HepG2 (cell line): ENCODE data around the gene FSCN2. TPM values are rescaled to one million over a fixed set of nuclear protein-coding genes. Genes with fewer than 3 reads are reported as not detected.

Experiments
- ATAC-seq: fragments of 200-7000 bp; cut with Tn5 transposase; 3 replicates; pipeline ENCODE4 v1.9.1; 2020; ENCODE audit warnings: mild to moderate bottlenecking, moderate library complexity
- BruUV-seq: library from RNA; stranded (reverse); fragments of 400-500 nt; replicated peaks from 2 replicates; lab custom pipeline; 2021; lab: Mats Ljungman, UMichigan
- CTCF ChIA-PET: fragments of 300-600 bp; formaldehyde crosslinking; extraction: SDS; loops from one replicate; lab custom pipeline; 2021; ENCODE audit warnings: low total read pairs, inconsistent platforms, low intra/inter-chr PET ratio; lab: Yijun Ruan, JAX
- POLR2A ChIA-PET: fragments of 350-600 bp; sonication (Branson Sonifier 250); formaldehyde crosslinking; loops from one replicate; lab custom pipeline; 2020; ENCODE audit warnings: antibody characterized with exemption, inconsistent platforms; lab: Yijun Ruan, JAX
- DNase-seq: peaks from one replicate; pipeline ENCODE4 v3.0.0-alpha.2; 2015; ENCODE audit warnings: low spot score
- FAIRE-seq: peaks from 3 replicates; lab custom pipeline; 2011; peaks lifted over from hg19 to GRCh38; lab: Jason Lieb, UNC
- H2AFZ ChIP-seq: one replicate; pipeline ENCODE4 v1.6.1; 2011; ENCODE audit warnings: low read length, inconsistent platforms
- H3K27ac ChIP-seq: fragments of 300-600 bp; 3 replicates; pipeline ENCODE4 v1.8.0; 2011; ENCODE audit warnings: mixed run types, mild to moderate bottlenecking, mixed read lengths, low read length, inconsistent platforms; ENCODE audit not compliant: insufficient read depth; ENCODE audit errors: extremely low read length
- H3K27me3 ChIP-seq, 2 experiments: fragments of 200-600 bp in 1 of 2; 2 replicates in 1 of 2; 3 replicates in 1 of 2; pipeline versions ENCODE4 v1.6.0 to v1.8.0; 2011; ENCODE audit warnings: low read length in 2 of 2, mild to moderate bottlenecking in 2 of 2, moderate library complexity in 2 of 2, inconsistent platforms in 1 of 2; ENCODE audit not compliant: insufficient read depth in 2 of 2, control insufficient read depth in 1 of 2
- H3K36me3 ChIP-seq, 2 experiments: fragments of 200-600 bp in 1 of 2; replicated peaks in 1 of 2; 2 replicates in 1 of 2; 3 replicates in 1 of 2; pipeline versions ENCODE4 v1.5.1 to v1.8.0; 2011; ENCODE audit warnings: low read length in 2 of 2, inconsistent platforms in 1 of 2; ENCODE audit not compliant: insufficient read depth in 2 of 2, control insufficient read depth in 1 of 2
- H3K4me1 ChIP-seq: 2 replicates; pipeline ENCODE4 v1.5.1; 2012; ENCODE audit warnings: low read length, inconsistent platforms; ENCODE audit not compliant: insufficient read depth
- H3K4me2 ChIP-seq: 2 replicates; pipeline ENCODE4 v1.6.0; 2011; ENCODE audit warnings: low read depth, low read length, inconsistent platforms
- H3K4me3 ChIP-seq, 3 experiments: fragments of 200-600 bp in 1 of 3; sonication (generic), shearing (Covaris generic) in 1 of 3; replicated peaks in 1 of 3; 2 replicates each; pipeline ENCODE4 v1.5.1; 2011 to 2016; ENCODE audit warnings: low read length in 3 of 3, inconsistent platforms in 2 of 3, low read depth in 2 of 3, mild to moderate bottlenecking in 2 of 3, control low read depth in 1 of 3, mixed read lengths in 1 of 3; ENCODE audit not compliant: insufficient read depth in 1 of 3
- H3K79me2 ChIP-seq: one replicate; pipeline ENCODE4 v1.6.1; 2011; ENCODE audit warnings: low read length, inconsistent platforms; ENCODE audit not compliant: insufficient read depth
- H3K9ac ChIP-seq: 2 replicates; pipeline ENCODE4 v1.6.0; 2011; ENCODE audit warnings: mild to moderate bottlenecking, low read depth, low read length, inconsistent platforms; ENCODE audit not compliant: insufficient read depth
- H3K9me3 ChIP-seq: 2 replicates; pipeline ENCODE4 v1.5.1; 2012; ENCODE audit warnings: mild to moderate bottlenecking, low read length
- H4K20me1 ChIP-seq: 2 replicates; pipeline ENCODE4 v1.6.0; 2011; ENCODE audit warnings: inconsistent platforms, mild to moderate bottlenecking, low read length, moderate library complexity; ENCODE audit not compliant: insufficient read depth
- GTF3A ChIP-seq: sonication (generic); formaldehyde crosslinking; conservative IDR thresholded peaks from 2 replicates; pipeline ENCODE4 v1.4.0; 2020; ENCODE audit warnings: mild to moderate bottlenecking, missing genetic modification reagents
- HIVEP1 ChIP-seq: sonication (generic); formaldehyde crosslinking; IDR thresholded peaks from 2 replicates; pipeline ENCODE4 v1.4.0; 2020; ENCODE audit warnings: mild to moderate bottlenecking, missing genetic modification reagents
- HNRNPK ChIP-seq: fragments of 200-400 bp; formaldehyde crosslinking; IDR thresholded peaks from 2 replicates; pipeline ENCODE4 v1.6.1; 2018; ENCODE audit warnings: low read length, low read depth, moderate library complexity, mild to moderate bottlenecking; ENCODE audit not compliant: poor library complexity, severe bottlenecking
- MED8 ChIP-seq: sonication (generic); formaldehyde crosslinking; IDR thresholded peaks from 2 replicates; pipeline ENCODE4 v1.8.1; 2023; ENCODE audit warnings: mild to moderate bottlenecking, missing genetic modification reagents; ENCODE audit not compliant: insufficient replicate concordance
- NFATC3 ChIP-seq: sonication (generic); formaldehyde crosslinking; IDR thresholded peaks from 2 replicates; pipeline ENCODE4 v1.5.1; 2020; ENCODE audit warnings: mild to moderate bottlenecking, missing genetic modification reagents
- NR2F1 ChIP-seq, 2 experiments: fragments of 450-650 bp in 1 of 2; formaldehyde crosslinking in 1 of 2; IDR thresholded peaks; 2 replicates each; pipeline versions ENCODE4 v1.5.0 to v1.6.1; 2016 to 2020; ENCODE audit warnings: mild to moderate bottlenecking in 1 of 2, missing compliant biosample characterization in 1 of 2, missing genetic modification reagents in 1 of 2, moderate library complexity in 1 of 2
- PLSCR1 ChIP-seq: sonication (generic); formaldehyde crosslinking; IDR thresholded peaks from 2 replicates; pipeline ENCODE4 v1.5.0; 2020; ENCODE audit warnings: missing genetic modification reagents, mild to moderate bottlenecking, borderline replicate concordance
- POLR2A ChIP-seq, 2 experiments: IDR thresholded peaks; 2 replicates each; pipeline ENCODE4 v1.6.1; 2011; ENCODE audit warnings: low read depth in 2 of 2, low read length in 2 of 2, mild to moderate bottlenecking in 1 of 2, moderate library complexity in 1 of 2; ENCODE audit not compliant: insufficient read depth in 1 of 2
- POLR2AphosphoS5 ChIP-seq: IDR thresholded peaks from 2 replicates; pipeline ENCODE4 v1.6.1; 2012; ENCODE audit warnings: low read depth, low read length
- RARA ChIP-seq: IDR thresholded peaks from 2 replicates; pipeline ENCODE4 v1.6.1; 2016; ENCODE audit warnings: missing genetic modification reagents, missing compliant biosample characterization
- TBL1XR1 ChIP-seq: fragments of 150-350 bp; IDR thresholded peaks from 2 replicates; pipeline ENCODE4 v1.6.1; 2014; ENCODE audit warnings: borderline replicate concordance, low read length; ENCODE audit not compliant: partially characterized antibody
- TIGD3 ChIP-seq: sonication (generic); formaldehyde crosslinking; IDR thresholded peaks from 2 replicates; pipeline ENCODE4 v1.5.1; 2020; ENCODE audit warnings: mild to moderate bottlenecking, missing genetic modification reagents, borderline replicate concordance
- ZFP91 ChIP-seq: sonication (generic); formaldehyde crosslinking; IDR thresholded peaks from 2 replicates; pipeline ENCODE4 v1.9.0; 2022; ENCODE audit warnings: missing genetic modification reagents, mild to moderate bottlenecking, borderline replicate concordance
- ZNF580 ChIP-seq: IDR thresholded peaks from 2 replicates; pipeline ENCODE4 v1.6.1; 2016; ENCODE audit warnings: low read depth, borderline replicate concordance
- ZNF678 ChIP-seq: sonication (generic); formaldehyde crosslinking; IDR thresholded peaks from 2 replicates; pipeline ENCODE4 v1.4.0; 2020; ENCODE audit warnings: mild to moderate bottlenecking, missing genetic modification reagents
- WGBS: methylation state at CpG from one replicate; pipeline ENCODE4 v1.1.6; 2017; ENCODE audit warnings: low lambda C conversion rate; 5-methylcytosine and 5-hydroxymethylcytosine counted together
- in situ Hi-C: cut with HindIII; loops from 2 replicates; pipeline ENCODE4 v1.10.0; 2017; ENCODE audit warnings: low pct_unique_long_range_greater_than_20kb; ENCODE audit not compliant: extremely low pct_ligation_motif_present
- intact Hi-C: fragments of 100-400 bp; cut with micrococcal nuclease; formaldehyde crosslinking; loops from one replicate; pipeline ENCODE4 v1.10.0; 2022; ENCODE audit not compliant: unreplicated experiment
- polyA plus RNA-seq, 8 experiments: library from polyadenylated mRNA; depleted of rRNA in 3 of 8; stranded (reverse) in 7 of 8; unstranded in 1 of 8; fragments of >200 nt; fragmentation: Illumina TruSeq in 4 of 8; extraction: Trizol in 4 of 8; gene quantifications; 2 replicates each; pipeline versions ENCODE4 v1.2.1 to v1.2.3, GENCODE V29; 2011 to 2016; ENCODE audit warnings: low read depth in 4 of 8, missing spikeins in 1 of 8, mixed read lengths in 1 of 8; ENCODE audit not compliant: insufficient read depth in 1 of 8
- total RNA-seq, 5 experiments: library from RNA; depleted of rRNA; stranded (reverse); fragments of >200 nt; fragmentation: Illumina TruSeq; extraction: Trizol; gene quantifications; 2 replicates each; pipeline ENCODE4 v1.2.3, GENCODE V29; 2016; ENCODE audit warnings: low read depth in 1 of 5

FSCN2 gene
- total and polyA plus RNA-seq, 2 of the 13 experiments (the other 11 are each of a cell fraction or from before 2014, with no cell fraction given) = 0.09 TPM; not detected in 1

GRCh38 chr17:81550830-81551457 is 22.8 kb downstream of the FSCN2 start (continued):
- no peak for TF ChIP-seq ZFP91 (CRISPR knock-in tag)
- TF ChIP-seq ZNF678 (CRISPR knock-in tag) = 0 out of 2 replicates have a peak, but pooled peaks have one; percentile 64
- TF ChIP-seq PLSCR1 (CRISPR knock-in tag) = no peak
- TF ChIP-seq HIVEP1 = 0 out of 2 replicates have a peak, but pooled peaks have one; percentile 8

- Histone ChIP-seq H3K9me3 (no peaks in the 10 kb centered on the region), H3K9ac (peak overlapping the region; percentile 79), H3K27ac (peak overlapping the region; percentile 56), H3K4me3 (peak overlapping the region; percentile 95 to 97 (median 96)), H3K79me2 (peaks cover 10% of the 10 kb centered on the region), H3K4me1 (peaks cover 43% of the 10 kb centered on the region), H3K4me2 (peak overlapping the region; percentile 98), H3K36me3 (peaks cover 15 to 30% of the 10 kb centered on the region in 2 experiments), H2AFZ (no peak overlapping the region), H3K27me3 (no peaks in the 10 kb centered on the region; a peak in 1 of 5 replicates), H4K20me1 (peaks cover 4% of the 10 kb centered on the region; the same call in 1 of the 2 replicates)
- POLR2A ChIA-PET = interaction anchor here (0.6 to 2.5 kb wide), 18 partner anchors 8 to 157 kb away, joined by 3 to 27 read pairs (median 4); partner anchors contain the start of genes ACTG1, ARL16, BAHCC1 and HGS
- BruUV-seq = no TSS peak
- intact Hi-C loops = loop anchor here (1.0 to 2.0 kb wide), 2 partner anchors 25 to 50 kb away; no protein-coding TSS in a partner anchor
- DNase-seq (peak; percentile 47), FAIRE-seq (no peak), ATAC-seq (peak; percentile 35)
- in situ Hi-C loops = no loop called here
- CTCF ChIA-PET = no interaction called here
- WGBS = 0% methylated on average over 19 of the region's 69 CpGs
- TF ChIP-seq NR2F1 (CRISPR knock-in tag; IDR thresholded peaks at IDR 0.05) = no peak
- no peak for TF ChIP-seq TBL1XR1
- 0 out of 2 replicates have a peak, but pooled peaks have one; percentile 16 for TF ChIP-seq GTF3A (CRISPR knock-in tag)
- TF ChIP-seq TIGD3 (CRISPR knock-in tag) = 0 out of 2 replicates have a peak, but pooled peaks have one; percentile 23
- TF ChIP-seq POLR2AphosphoS5 = peak; percentile 47; the same call in 1 of the 2 replicates
- peak; percentile 44 to 62; a peak in 3 of 4 replicates for TF ChIP-seq POLR2A (IDR thresholded peaks at IDR 0.05; ENCODE audit: insufficient read depth in 1 of 2, low read depth in 2 of 2, low read length in 2 of 2)
- TF ChIP-seq HNRNPK = no peak
- 0 out of 2 replicates have a peak, but pooled peaks have one; percentile 16 for TF ChIP-seq RARA (CRISPR knock-in tag)
- peak; percentile 21; the same call in 1 of the 2 replicates for TF ChIP-seq ZNF580 (CRISPR knock-in tag)
- TF ChIP-seq MED8 = peak; percentile 37
- TF ChIP-seq NFATC3 (CRISPR knock-in tag) = 0 out of 2 replicates have a peak, but pooled peaks have one; percentile 77
Observed at GRCh38 chr17:81551458-81552243, 23.5 kb downstream of the FSCN2 start.
